ENCODE results near the gene RNF168.
"Not testable (repeated sequence)": the region's sequence is repeated elsewhere in the genome, so short reads cannot be mapped to it uniquely, and the experiment has no call there.

- not testable (repeated sequence) for TF ChIP-seq CTCF (conservative IDR thresholded peaks at IDR 0.05); ZFX (IDR thresholded peaks at IDR 0.05)
These were observed 45.7 kb upstream of the RNF168 start for GRCh38 chr3:196549312-196549711.

All from C4-2B (cell line).